HepG2 (cell line): ENCODE measurements around the gene BCL7A. TPM values are rescaled to one million over a fixed set of nuclear protein-coding genes. Genes with fewer than 3 reads are reported as not detected.

ENCODE experiments used
- CC2D1A ChIP-seq: sonication (generic); formaldehyde crosslinking; IDR thresholded peaks from 2 replicates; pipeline ENCODE4 v1.8.1; 2023; ENCODE audit warnings: mild to moderate bottlenecking, missing genetic modification reagents
- CCDC6 ChIP-seq: sonication (generic); formaldehyde crosslinking; IDR thresholded peaks from 2 replicates; pipeline ENCODE4 v1.8.1; 2022; ENCODE audit warnings: mild to moderate bottlenecking, missing genetic modification reagents, moderate library complexity
- FOXC1 ChIP-seq: sonication (generic); formaldehyde crosslinking; IDR thresholded peaks from 2 replicates; pipeline ENCODE4 v1.8.0; 2022; ENCODE audit warnings: mild to moderate bottlenecking, missing genetic modification reagents, borderline replicate concordance
- HDAC2 ChIP-seq: sonication (generic); formaldehyde crosslinking; IDR thresholded peaks from 2 replicates; pipeline ENCODE4 v1.4.0; 2020; ENCODE audit warnings: missing genetic modification reagents
- KLF16 ChIP-seq, 2 experiments: sonication (generic) in 1 of 2; formaldehyde crosslinking in 1 of 2; IDR thresholded peaks; 2 replicates each; pipeline versions ENCODE4 v1.6.1 to v1.8.0; 2016 to 2023; ENCODE audit warnings: missing genetic modification reagents in 2 of 2, missing compliant biosample characterization in 1 of 2
- MYNN ChIP-seq: sonication (generic); formaldehyde crosslinking; IDR thresholded peaks from 2 replicates; pipeline ENCODE4 v1.4.0; 2020; ENCODE audit warnings: mild to moderate bottlenecking, low read depth, missing genetic modification reagents
- TEAD3 ChIP-seq: optimal IDR thresholded peaks from 2 replicates; pipeline ENCODE3; 2016; ENCODE audit warnings: borderline replicate concordance
- ZFAT ChIP-seq: sonication (generic); formaldehyde crosslinking; conservative IDR thresholded peaks from 2 replicates; pipeline ENCODE4 v1.8.1; 2023; ENCODE audit warnings: missing genetic modification reagents, inconsistent platforms
- ZNF589 ChIP-seq: sonication (generic); formaldehyde crosslinking; conservative IDR thresholded peaks from 2 replicates; pipeline ENCODE4 v1.8.0; 2022; ENCODE audit warnings: mild to moderate bottlenecking, moderate library complexity, missing genetic modification reagents
- ZSCAN21 ChIP-seq: sonication (generic); formaldehyde crosslinking; IDR thresholded peaks from 2 replicates; pipeline ENCODE4 v1.8.0; 2022; ENCODE audit warnings: mild to moderate bottlenecking, missing genetic modification reagents, moderate library complexity, borderline replicate concordance
- polyA plus RNA-seq, 8 experiments: library from polyadenylated mRNA; depleted of rRNA in 3 of 8; stranded (reverse) in 7 of 8; unstranded in 1 of 8; fragments of >200 nt; fragmentation: Illumina TruSeq in 4 of 8; extraction: Trizol in 4 of 8; gene quantifications; 2 replicates each; pipeline versions ENCODE4 v1.2.1 to v1.2.3, GENCODE V29; 2011 to 2016; ENCODE audit warnings: low read depth in 4 of 8, missing spikeins in 1 of 8, mixed read lengths in 1 of 8; ENCODE audit not compliant: insufficient read depth in 1 of 8
- total RNA-seq, 5 experiments: library from RNA; depleted of rRNA; stranded (reverse); fragments of >200 nt; fragmentation: Illumina TruSeq; extraction: Trizol; gene quantifications; 2 replicates each; pipeline ENCODE4 v1.2.3, GENCODE V29; 2016; ENCODE audit warnings: low read depth in 1 of 5
- TF ChIP-seq, protein P1 (sequence below): sonication (generic); formaldehyde crosslinking; IDR thresholded peaks from 2 replicates; pipeline ENCODE4 v1.4.0; 2020; ENCODE audit warnings: missing genetic modification reagents
- TF ChIP-seq, protein P2 (sequence below): sonication (generic); formaldehyde crosslinking; IDR thresholded peaks from 2 replicates; pipeline ENCODE4 v1.5.1; 2020; ENCODE audit warnings: mild to moderate bottlenecking, missing genetic modification reagents, moderate library complexity
- TF ChIP-seq, protein P3 (sequence below): sonication (generic); formaldehyde crosslinking; IDR thresholded peaks from 2 replicates; pipeline ENCODE4 v1.4.0; 2020; ENCODE audit warnings: missing genetic modification reagents
- TF ChIP-seq, protein P4 (sequence below): sonication (generic); formaldehyde crosslinking; IDR thresholded peaks from 2 replicates; pipeline ENCODE4 v1.5.0; 2020; ENCODE audit warnings: missing genetic modification reagents
- TF ChIP-seq, protein P5 (sequence below): sonication (generic); formaldehyde crosslinking; conservative IDR thresholded peaks from 2 replicates; pipeline ENCODE4 v1.8.0; 2022; ENCODE audit warnings: mild to moderate bottlenecking, moderate library complexity, missing genetic modification reagents

Gene BCL7A
- total and polyA plus RNA-seq, 2 of the 13 experiments (the other 11 are each of a cell fraction or from before 2014, with no cell fraction given): 4.1 to 6.2 TPM

DNA sequence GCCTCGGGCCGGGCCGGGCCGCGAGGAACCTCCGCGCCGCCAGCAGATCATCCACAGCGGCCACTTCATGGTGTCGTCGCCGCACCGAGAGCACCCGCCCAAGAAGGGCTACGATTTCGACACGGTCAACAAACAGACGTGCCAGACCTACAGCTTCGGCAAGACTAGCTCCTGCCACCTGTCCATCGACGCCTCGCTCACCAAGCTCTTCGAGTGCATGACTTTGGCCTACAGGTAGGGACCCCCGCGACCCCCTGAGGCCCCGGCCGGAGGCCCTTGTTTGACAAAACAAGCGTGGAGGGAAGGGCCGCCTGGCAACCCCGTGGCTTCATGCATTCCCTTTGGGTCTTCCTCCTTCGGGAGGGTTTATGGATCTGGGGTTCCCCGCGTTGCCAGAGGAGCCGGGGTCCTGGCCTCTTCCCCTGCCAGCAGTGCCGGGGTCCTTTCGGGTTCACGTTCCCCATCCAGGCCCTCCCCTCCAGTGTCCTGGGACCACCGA lies 57.4 kb downstream of the BCL7A start (continued):
- TF ChIP-seq ZNF589 (peak; percentile 94), CCDC6 (CRISPR knock-in tag) (peak; percentile 94), CC2D1A (no peak), ZFAT (CRISPR knock-in tag) (no peak), ZSCAN21 (CRISPR knock-in tag) (peak; percentile 82; the same call in 1 of the 2 replicates), TEAD3 (CRISPR knock-in tag) (peak; percentile 1), HDAC2 (CRISPR knock-in tag) (peak; percentile 51; the same call in 1 of the 2 replicates), KLF16 (CRISPR knock-in tag; IDR thresholded peaks at IDR 0.05) (peak in 1 of 2 experiments; percentile 75; a peak in 1 of 4 replicates), FOXC1 (peak; percentile 26; the same call in 1 of the 2 replicates), MYNN (no peak; the same call in 1 of the 2 replicates)
- TF ChIP-seq, protein P1, sequence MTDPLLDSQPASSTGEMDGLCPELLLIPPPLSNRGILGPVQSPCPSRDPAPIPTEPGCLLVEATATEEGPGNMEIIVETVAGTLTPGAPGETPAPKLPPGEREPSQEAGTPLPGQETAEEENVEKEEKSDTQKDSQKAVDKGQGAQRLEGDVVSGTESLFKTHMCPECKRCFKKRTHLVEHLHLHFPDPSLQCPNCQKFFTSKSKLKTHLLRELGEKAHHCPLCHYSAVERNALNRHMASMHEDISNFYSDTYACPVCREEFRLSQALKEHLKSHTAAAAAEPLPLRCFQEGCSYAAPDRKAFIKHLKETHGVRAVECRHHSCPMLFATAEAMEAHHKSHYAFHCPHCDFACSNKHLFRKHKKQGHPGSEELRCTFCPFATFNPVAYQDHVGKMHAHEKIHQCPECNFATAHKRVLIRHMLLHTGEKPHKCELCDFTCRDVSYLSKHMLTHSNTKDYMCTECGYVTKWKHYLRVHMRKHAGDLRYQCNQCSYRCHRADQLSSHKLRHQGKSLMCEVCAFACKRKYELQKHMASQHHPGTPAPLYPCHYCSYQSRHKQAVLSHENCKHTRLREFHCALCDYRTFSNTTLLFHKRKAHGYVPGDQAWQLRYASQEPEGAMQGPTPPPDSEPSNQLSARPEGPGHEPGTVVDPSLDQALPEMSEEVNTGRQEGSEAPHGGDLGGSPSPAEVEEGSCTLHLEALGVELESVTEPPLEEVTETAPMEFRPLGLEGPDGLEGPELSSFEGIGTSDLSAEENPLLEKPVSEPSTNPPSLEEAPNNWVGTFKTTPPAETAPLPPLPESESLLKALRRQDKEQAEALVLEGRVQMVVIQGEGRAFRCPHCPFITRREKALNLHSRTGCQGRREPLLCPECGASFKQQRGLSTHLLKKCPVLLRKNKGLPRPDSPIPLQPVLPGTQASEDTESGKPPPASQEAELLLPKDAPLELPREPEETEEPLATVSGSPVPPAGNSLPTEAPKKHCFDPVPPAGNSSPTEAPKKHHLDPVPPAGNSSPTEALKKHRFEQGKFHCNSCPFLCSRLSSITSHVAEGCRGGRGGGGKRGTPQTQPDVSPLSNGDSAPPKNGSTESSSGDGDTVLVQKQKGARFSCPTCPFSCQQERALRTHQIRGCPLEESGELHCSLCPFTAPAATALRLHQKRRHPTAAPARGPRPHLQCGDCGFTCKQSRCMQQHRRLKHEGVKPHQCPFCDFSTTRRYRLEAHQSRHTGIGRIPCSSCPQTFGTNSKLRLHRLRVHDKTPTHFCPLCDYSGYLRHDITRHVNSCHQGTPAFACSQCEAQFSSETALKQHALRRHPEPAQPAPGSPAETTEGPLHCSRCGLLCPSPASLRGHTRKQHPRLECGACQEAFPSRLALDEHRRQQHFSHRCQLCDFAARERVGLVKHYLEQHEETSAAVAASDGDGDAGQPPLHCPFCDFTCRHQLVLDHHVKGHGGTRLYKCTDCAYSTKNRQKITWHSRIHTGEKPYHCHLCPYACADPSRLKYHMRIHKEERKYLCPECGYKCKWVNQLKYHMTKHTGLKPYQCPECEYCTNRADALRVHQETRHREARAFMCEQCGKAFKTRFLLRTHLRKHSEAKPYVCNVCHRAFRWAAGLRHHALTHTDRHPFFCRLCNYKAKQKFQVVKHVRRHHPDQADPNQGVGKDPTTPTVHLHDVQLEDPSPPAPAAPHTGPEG (CRISPR knock-in tag): peak; percentile 66; the same call in 1 of the 2 replicates
- TF ChIP-seq, protein P2, sequence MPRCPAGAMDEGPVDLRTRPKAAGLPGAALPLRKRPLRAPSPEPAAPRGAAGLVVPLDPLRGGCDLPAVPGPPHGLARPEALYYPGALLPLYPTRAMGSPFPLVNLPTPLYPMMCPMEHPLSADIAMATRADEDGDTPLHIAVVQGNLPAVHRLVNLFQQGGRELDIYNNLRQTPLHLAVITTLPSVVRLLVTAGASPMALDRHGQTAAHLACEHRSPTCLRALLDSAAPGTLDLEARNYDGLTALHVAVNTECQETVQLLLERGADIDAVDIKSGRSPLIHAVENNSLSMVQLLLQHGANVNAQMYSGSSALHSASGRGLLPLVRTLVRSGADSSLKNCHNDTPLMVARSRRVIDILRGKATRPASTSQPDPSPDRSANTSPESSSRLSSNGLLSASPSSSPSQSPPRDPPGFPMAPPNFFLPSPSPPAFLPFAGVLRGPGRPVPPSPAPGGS (CRISPR knock-in tag): peak; percentile 72; the same call in 1 of the 2 replicates
- TF ChIP-seq, protein P3, sequence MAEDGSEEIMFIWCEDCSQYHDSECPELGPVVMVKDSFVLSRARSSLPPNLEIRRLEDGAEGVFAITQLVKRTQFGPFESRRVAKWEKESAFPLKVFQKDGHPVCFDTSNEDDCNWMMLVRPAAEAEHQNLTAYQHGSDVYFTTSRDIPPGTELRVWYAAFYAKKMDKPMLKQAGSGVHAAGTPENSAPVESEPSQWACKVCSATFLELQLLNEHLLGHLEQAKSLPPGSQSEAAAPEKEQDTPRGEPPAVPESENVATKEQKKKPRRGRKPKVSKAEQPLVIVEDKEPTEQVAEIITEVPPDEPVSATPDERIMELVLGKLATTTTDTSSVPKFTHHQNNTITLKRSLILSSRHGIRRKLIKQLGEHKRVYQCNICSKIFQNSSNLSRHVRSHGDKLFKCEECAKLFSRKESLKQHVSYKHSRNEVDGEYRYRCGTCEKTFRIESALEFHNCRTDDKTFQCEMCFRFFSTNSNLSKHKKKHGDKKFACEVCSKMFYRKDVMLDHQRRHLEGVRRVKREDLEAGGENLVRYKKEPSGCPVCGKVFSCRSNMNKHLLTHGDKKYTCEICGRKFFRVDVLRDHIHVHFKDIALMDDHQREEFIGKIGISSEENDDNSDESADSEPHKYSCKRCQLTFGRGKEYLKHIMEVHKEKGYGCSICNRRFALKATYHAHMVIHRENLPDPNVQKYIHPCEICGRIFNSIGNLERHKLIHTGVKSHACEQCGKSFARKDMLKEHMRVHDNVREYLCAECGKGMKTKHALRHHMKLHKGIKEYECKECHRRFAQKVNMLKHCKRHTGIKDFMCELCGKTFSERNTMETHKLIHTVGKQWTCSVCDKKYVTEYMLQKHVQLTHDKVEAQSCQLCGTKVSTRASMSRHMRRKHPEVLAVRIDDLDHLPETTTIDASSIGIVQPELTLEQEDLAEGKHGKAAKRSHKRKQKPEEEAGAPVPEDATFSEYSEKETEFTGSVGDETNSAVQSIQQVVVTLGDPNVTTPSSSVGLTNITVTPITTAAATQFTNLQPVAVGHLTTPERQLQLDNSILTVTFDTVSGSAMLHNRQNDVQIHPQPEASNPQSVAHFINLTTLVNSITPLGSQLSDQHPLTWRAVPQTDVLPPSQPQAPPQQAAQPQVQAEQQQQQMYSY (CRISPR knock-in tag): peak; percentile 68; the same call in 1 of the 2 replicates
- TF ChIP-seq, protein P4, sequence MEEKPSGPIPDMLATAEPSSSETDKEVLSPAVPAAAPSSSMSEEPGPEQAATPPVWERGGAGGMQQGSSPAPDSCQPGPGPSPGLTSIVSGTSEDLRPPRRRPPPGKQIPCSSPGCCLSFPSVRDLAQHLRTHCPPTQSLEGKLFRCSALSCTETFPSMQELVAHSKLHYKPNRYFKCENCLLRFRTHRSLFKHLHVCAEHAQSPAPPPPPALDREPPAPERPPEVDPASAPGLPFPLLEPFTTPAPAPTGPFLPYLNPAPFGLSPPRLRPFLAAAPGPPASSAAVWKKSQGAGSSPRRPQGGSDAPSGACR: no peak
- TF ChIP-seq, protein P5, sequence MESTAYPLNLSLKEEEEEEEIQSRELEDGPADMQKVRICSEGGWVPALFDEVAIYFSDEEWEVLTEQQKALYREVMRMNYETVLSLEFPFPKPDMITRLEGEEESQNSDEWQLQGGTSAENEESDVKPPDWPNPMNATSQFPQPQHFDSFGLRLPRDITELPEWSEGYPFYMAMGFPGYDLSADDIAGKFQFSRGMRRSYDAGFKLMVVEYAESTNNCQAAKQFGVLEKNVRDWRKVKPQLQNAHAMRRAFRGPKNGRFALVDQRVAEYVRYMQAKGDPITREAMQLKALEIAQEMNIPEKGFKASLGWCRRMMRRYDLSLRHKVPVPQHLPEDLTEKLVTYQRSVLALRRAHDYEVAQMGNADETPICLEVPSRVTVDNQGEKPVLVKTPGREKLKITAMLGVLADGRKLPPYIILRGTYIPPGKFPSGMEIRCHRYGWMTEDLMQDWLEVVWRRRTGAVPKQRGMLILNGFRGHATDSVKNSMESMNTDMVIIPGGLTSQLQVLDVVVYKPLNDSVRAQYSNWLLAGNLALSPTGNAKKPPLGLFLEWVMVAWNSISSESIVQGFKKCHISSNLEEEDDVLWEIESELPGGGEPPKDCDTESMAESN (CRISPR knock-in tag): 0 out of 2 replicates have a peak, but pooled peaks have one; percentile 40
